SK-N-SH (cell line): ENCODE results near the gene PRSS48. TPM values are rescaled to one million over a fixed set of nuclear protein-coding genes. Genes with fewer than 3 reads are reported as not detected.

ENCODE experiments used
- CTCF ChIA-PET: fragments of 300-600, 350-600 bp; formaldehyde crosslinking; extraction: SDS; loops from one replicate; lab custom pipeline; 2021; lab: Yijun Ruan, JAX
- POLR2A ChIA-PET: fragments of 350-600 bp; sonication (Branson Sonifier 250); formaldehyde crosslinking; extraction: SDS; loops from one replicate; lab custom pipeline; 2020; ENCODE audit warnings: antibody characterized with exemption, inconsistent platforms; lab: Yijun Ruan, JAX
- DNase-seq: peaks from one replicate; pipeline ENCODE4 v3.0.0; 2012
- H2AFZ ChIP-seq: fragments of 200-600 bp; sonication (generic); 2 replicates; pipeline ENCODE4 v1.8.1; 2016; ENCODE audit warnings: antibody characterized with exemption, mild to moderate bottlenecking, low read depth
- H3F3A ChIP-seq: fragments of 200-600 bp; sonication (generic); replicated peaks from 2 replicates; pipeline ENCODE3; 2016; ENCODE audit warnings: antibody characterized with exemption, mild to moderate bottlenecking; ENCODE audit not compliant: insufficient read depth
- H3K27ac ChIP-seq, 2 experiments: fragments of 200-500 bp in 1 of 2; fragments of 200-600 bp in 1 of 2; sonication (Bioruptor generic) in 1 of 2; sonication (generic), shearing (Covaris generic) in 1 of 2; 2 replicates each; pipeline versions ENCODE4 v1.5.1 to v1.6.1; 2014 to 2016; ENCODE audit warnings: low read depth in 2 of 2, inconsistent platforms in 1 of 2, low read length in 1 of 2, mild to moderate bottlenecking in 1 of 2, mixed read lengths in 1 of 2
- H3K27me3 ChIP-seq: fragments of 200-600 bp; sonication (generic), shearing (Covaris generic); 2 replicates; pipeline ENCODE4 v1.6.1; 2016; ENCODE audit warnings: mixed run types; ENCODE audit not compliant: insufficient read depth
- H3K36me3 ChIP-seq, 2 experiments: fragments of 200-500 bp in 1 of 2; fragments of 200-600 bp in 1 of 2; sonication (Bioruptor generic) in 1 of 2; sonication (generic) in 1 of 2; replicated peaks in 1 of 2; 2 replicates each; pipeline versions ENCODE3 to v1.5.1; 2014 to 2016; ENCODE audit warnings: low read length in 1 of 2, mild to moderate bottlenecking in 1 of 2; ENCODE audit not compliant: insufficient read depth in 2 of 2, control insufficient read depth in 1 of 2
- H3K4me1 ChIP-seq, 2 experiments: fragments of 200-500 bp in 1 of 2; fragments of 200-600 bp in 1 of 2; sonication (Bioruptor generic) in 1 of 2; sonication (generic), shearing (Covaris generic) in 1 of 2; 2 replicates each; pipeline versions ENCODE4 v1.5.1 to v1.6.1; 2014 to 2016; ENCODE audit warnings: low read depth in 1 of 2, low read length in 1 of 2, mixed run types in 1 of 2; ENCODE audit not compliant: insufficient read depth in 2 of 2, control insufficient read depth in 1 of 2
- H3K4me2 ChIP-seq: fragments of 200-600 bp; sonication (generic), shearing (Covaris generic); 2 replicates; pipeline ENCODE4 v1.6.1; 2017; ENCODE audit warnings: mixed run types
- H3K4me3 ChIP-seq, 2 experiments: fragments of 200-500 bp in 1 of 2; fragments of 200-600 bp in 1 of 2; sonication (Bioruptor generic) in 1 of 2; sonication (generic), shearing (Covaris generic) in 1 of 2; 2 replicates each; pipeline versions ENCODE4 v1.5.1 to v1.8.1; 2014 to 2016; ENCODE audit warnings: low read depth in 2 of 2, inconsistent platforms in 1 of 2, low read length in 1 of 2, mild to moderate bottlenecking in 1 of 2, mixed read lengths in 1 of 2, moderate library complexity in 1 of 2
- H3K79me2 ChIP-seq: fragments of 200-600 bp; sonication (generic); 2 replicates; pipeline ENCODE4 v1.8.1; 2017; ENCODE audit warnings: mild to moderate bottlenecking; ENCODE audit not compliant: insufficient read depth
- H3K9ac ChIP-seq: fragments of 200-600 bp; sonication (generic); 2 replicates; pipeline ENCODE4 v1.6.1; 2017; ENCODE audit warnings: mixed run types
- H3K9me2 ChIP-seq: fragments of 200-600 bp; sonication (generic); 2 replicates; pipeline ENCODE4 v1.6.1; 2017; ENCODE audit warnings: mixed run types
- H3K9me3 ChIP-seq: fragments of 200-600 bp; sonication (generic); 2 replicates; pipeline ENCODE4 v1.6.1; 2017; ENCODE audit warnings: mixed run types, mild to moderate bottlenecking, moderate library complexity
- H4K20me1 ChIP-seq: fragments of 200-600 bp; sonication (generic); 2 replicates; pipeline ENCODE4 v1.6.1; 2017; ENCODE audit warnings: mild to moderate bottlenecking, mixed run types; ENCODE audit not compliant: insufficient read depth
- CHD2 ChIP-seq: fragments of 150-350 bp; IDR thresholded peaks from 2 replicates; pipeline ENCODE4 v1.6.1; 2018; ENCODE audit warnings: low read length; ENCODE audit not compliant: partially characterized antibody
- ELF1 ChIP-seq: IDR thresholded peaks from 2 replicates; pipeline ENCODE4 v1.4.0; 2012
- EP300 ChIP-seq, 2 experiments: IDR thresholded peaks; 2 replicates each; pipeline versions ENCODE4 v1.4.0 to v1.6.1; 2012; ENCODE audit warnings: borderline replicate concordance in 1 of 2, low read depth in 1 of 2, low read length in 1 of 2
- EZH2phosphoT487 ChIP-seq: fragments of 200-600 bp; sonication (generic); IDR thresholded peaks from 2 replicates; pipeline ENCODE4 v1.6.1; 2017; ENCODE audit warnings: low read depth, mixed run types, mild to moderate bottlenecking, antibody characterized with exemption, moderate library complexity, borderline replicate concordance
- FOXJ3 ChIP-seq: sonication (generic); formaldehyde crosslinking; IDR thresholded peaks from 2 replicates; pipeline ENCODE4 v1.5.1; 2020; ENCODE audit warnings: mild to moderate bottlenecking, missing genetic modification reagents
- FOXM1 ChIP-seq: IDR thresholded peaks from 2 replicates; pipeline ENCODE4 v1.4.0; 2012; ENCODE audit warnings: low read depth, mild to moderate bottlenecking
- GATA2 ChIP-seq: sonication (generic); formaldehyde crosslinking; IDR thresholded peaks from 2 replicates; pipeline ENCODE4 v1.5.0; 2020; ENCODE audit warnings: mild to moderate bottlenecking, missing genetic modification reagents
- JUND ChIP-seq: IDR thresholded peaks from 2 replicates; pipeline ENCODE4 v1.4.0; 2012
- MXI1 ChIP-seq: IDR thresholded peaks from 2 replicates; pipeline ENCODE4 v1.6.1; 2012; ENCODE audit warnings: mild to moderate bottlenecking, low read depth, low read length, improper control_type of control experiment
- NFIC ChIP-seq: IDR thresholded peaks from 2 replicates; pipeline ENCODE4 v1.4.0; 2012; ENCODE audit warnings: borderline replicate concordance
- NRF1 ChIP-seq: IDR thresholded peaks from 2 replicates; pipeline ENCODE4 v1.6.1; 2012; ENCODE audit warnings: low read depth, mild to moderate bottlenecking, low read length
- POLR2AphosphoS5 ChIP-seq: IDR thresholded peaks from 2 replicates; pipeline ENCODE4 v1.6.1; 2012; ENCODE audit warnings: low read depth, low read length
- RAD21 ChIP-seq: IDR thresholded peaks from 2 replicates; pipeline ENCODE4 v1.6.1; 2012; ENCODE audit warnings: mild to moderate bottlenecking, low read length
- RFX5 ChIP-seq: IDR thresholded peaks from 2 replicates; pipeline ENCODE4 v1.6.1; 2012; ENCODE audit warnings: mild to moderate bottlenecking, improper control_type of control experiment, low read length
- RXRA ChIP-seq: IDR thresholded peaks from 2 replicates; pipeline ENCODE4 v1.4.0; 2012; ENCODE audit warnings: low read depth, mild to moderate bottlenecking, borderline replicate concordance
- SMC3 ChIP-seq: IDR thresholded peaks from 2 replicates; pipeline ENCODE4 v1.6.1; 2012; ENCODE audit warnings: low read depth, low read length, improper control_type of control experiment
- TEAD4 ChIP-seq: IDR thresholded peaks from 2 replicates; pipeline ENCODE4 v1.4.0; 2012; ENCODE audit warnings: mild to moderate bottlenecking, borderline replicate concordance; ENCODE audit not compliant: insufficient read depth
- YY1 ChIP-seq: IDR thresholded peaks from 2 replicates; pipeline ENCODE4 v1.4.0; 2012; ENCODE audit warnings: low read depth, mild to moderate bottlenecking
- WGBS: methylation state at CpG from one replicate; pipeline ENCODE4 v1.1.6; 2017; ENCODE audit warnings: low lambda C conversion rate; 5-methylcytosine and 5-hydroxymethylcytosine counted together
- polyA plus RNA-seq, 3 experiments: library from polyadenylated mRNA; depleted of rRNA; stranded (reverse); fragments of >200 nt; gene quantifications; 2 replicates each; pipeline ENCODE4 v1.2.3, GENCODE V29; 2012
- TF ChIP-seq, protein P1 (sequence below): fragments of 200-600 bp; sonication (generic); IDR thresholded peaks from 2 replicates; pipeline ENCODE4 v1.6.1; 2017; ENCODE audit warnings: antibody characterized with exemption, mild to moderate bottlenecking, moderate library complexity
- TF ChIP-seq, protein P2 (sequence below): fragments of 150-350 bp; IDR thresholded peaks from 2 replicates; pipeline ENCODE4 v1.6.1; 2016; ENCODE audit warnings: mild to moderate bottlenecking, low read depth, low read length
- TF ChIP-seq, protein P3 (sequence below): IDR thresholded peaks from 2 replicates; pipeline ENCODE4 v1.4.0; 2012; ENCODE audit warnings: low read depth, borderline replicate concordance
- TF ChIP-seq, protein P4 (sequence below): IDR thresholded peaks from 2 replicates; pipeline ENCODE4 v1.4.0; 2012; ENCODE audit warnings: low read depth

The PRSS48 gene, protein sequence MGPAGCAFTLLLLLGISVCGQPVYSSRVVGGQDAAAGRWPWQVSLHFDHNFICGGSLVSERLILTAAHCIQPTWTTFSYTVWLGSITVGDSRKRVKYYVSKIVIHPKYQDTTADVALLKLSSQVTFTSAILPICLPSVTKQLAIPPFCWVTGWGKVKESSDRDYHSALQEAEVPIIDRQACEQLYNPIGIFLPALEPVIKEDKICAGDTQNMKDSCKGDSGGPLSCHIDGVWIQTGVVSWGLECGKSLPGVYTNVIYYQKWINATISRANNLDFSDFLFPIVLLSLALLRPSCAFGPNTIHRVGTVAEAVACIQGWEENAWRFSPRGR
- not detected in 2 replicates for polyA plus RNA-seq (2012; rRNA removed)
- polyA plus RNA-seq (2012; cell fraction: cytosol; rRNA removed): not detected in 2 replicates
- not detected in 2 replicates for polyA plus RNA-seq (2012; cell fraction: nucleus; rRNA removed)

DNA sequence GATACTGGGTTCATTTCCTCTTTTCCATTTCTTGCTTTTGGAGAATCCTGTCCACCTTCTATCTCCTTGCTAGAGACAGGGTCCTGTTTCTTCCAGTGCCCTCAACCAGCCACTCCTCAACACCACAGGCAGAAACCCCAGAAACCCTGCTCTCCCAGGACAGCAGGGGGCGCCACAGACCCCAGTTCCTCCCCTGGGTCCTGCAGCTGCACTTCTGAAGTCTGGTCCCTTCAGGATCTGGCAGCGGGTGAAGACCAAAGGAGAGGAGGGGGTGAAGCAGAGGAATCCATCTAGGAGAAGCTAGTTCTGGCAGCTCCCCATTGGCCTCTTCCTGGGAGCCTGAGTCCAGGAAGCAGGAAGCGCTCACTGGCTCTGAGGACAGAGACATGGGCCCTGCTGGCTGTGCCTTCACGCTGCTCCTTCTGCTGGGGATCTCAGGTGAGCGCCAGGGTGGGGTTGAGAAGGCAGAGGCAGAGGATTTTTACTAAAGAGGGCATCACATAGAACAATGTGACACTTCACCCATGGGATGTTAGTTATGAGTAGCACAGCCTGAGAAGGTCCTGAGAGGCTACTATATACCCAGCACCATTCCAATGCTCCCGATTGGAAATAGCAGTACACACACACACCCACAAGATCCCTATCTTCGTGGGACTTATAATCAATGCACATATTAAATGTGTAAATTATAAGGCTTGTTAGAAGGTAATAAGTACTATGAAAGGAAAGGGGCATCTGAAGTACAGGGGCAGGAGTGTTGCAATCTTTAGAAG is at the start of gene PRSS48:
PRSS48 (plus strand) TSS at position 375 of the 776 bp plus-strand sequence; CDS start at position 387, 12 bp downstream.
- no peaks in the 10 kb centered on the region for H3K9me3 ChIP-seq
- no peak within 1 kb of the TSS for H3K27ac ChIP-seq
- POLR2A ChIA-PET: no interaction called here
- no peak within 1 kb of the TSS for H2AFZ ChIP-seq
- H3K79me2 ChIP-seq: peaks cover 17% of the 10 kb centered on the region; the same call in 1 of the 2 replicates
- DNase-seq: peak; percentile 68
- H3K9ac ChIP-seq: no peak within 1 kb of the TSS
- H3K4me3 ChIP-seq: peak within 1 kb of the TSS in 1 of 2 experiments; percentile 35; a peak in 1 of 4 replicates
- H4K20me1 ChIP-seq: no peaks in the 10 kb centered on the region
- H3K9me2 ChIP-seq: no peaks in the 10 kb centered on the region
- no peaks in the 10 kb centered on the region for H3K36me3 ChIP-seq
- no peaks in the 10 kb centered on the region for H3K27me3 ChIP-seq
- WGBS: 71% methylated on average over 7 of the region's 7 CpGs
- peak; percentile 72 for TF ChIP-seq SMC3
- no peak for TF ChIP-seq YY1
- TF ChIP-seq RXRA: no peak
- TF ChIP-seq FOXM1: 0 out of 2 replicates have a peak, but pooled peaks have one; percentile 31
- TF ChIP-seq POLR2AphosphoS5: no peak
- peak; percentile 78 for TF ChIP-seq RAD21
- TF ChIP-seq, protein P1, sequence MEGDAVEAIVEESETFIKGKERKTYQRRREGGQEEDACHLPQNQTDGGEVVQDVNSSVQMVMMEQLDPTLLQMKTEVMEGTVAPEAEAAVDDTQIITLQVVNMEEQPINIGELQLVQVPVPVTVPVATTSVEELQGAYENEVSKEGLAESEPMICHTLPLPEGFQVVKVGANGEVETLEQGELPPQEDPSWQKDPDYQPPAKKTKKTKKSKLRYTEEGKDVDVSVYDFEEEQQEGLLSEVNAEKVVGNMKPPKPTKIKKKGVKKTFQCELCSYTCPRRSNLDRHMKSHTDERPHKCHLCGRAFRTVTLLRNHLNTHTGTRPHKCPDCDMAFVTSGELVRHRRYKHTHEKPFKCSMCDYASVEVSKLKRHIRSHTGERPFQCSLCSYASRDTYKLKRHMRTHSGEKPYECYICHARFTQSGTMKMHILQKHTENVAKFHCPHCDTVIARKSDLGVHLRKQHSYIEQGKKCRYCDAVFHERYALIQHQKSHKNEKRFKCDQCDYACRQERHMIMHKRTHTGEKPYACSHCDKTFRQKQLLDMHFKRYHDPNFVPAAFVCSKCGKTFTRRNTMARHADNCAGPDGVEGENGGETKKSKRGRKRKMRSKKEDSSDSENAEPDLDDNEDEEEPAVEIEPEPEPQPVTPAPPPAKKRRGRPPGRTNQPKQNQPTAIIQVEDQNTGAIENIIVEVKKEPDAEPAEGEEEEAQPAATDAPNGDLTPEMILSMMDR: peak; percentile 89
- CTCF ChIA-PET: interaction anchor here (0.6 to 2.1 kb wide), 20 partner anchors 11 to 336 kb away, joined by 3 to 15 read pairs (median 3); no protein-coding TSS in a partner anchor
- H3K4me2 ChIP-seq: no peak within 1 kb of the TSS
- no peaks in the 10 kb centered on the region; a peak in 1 of 4 replicates for H3K4me1 ChIP-seq
- H3F3A ChIP-seq: no peaks in the 10 kb centered on the region

DNA sequence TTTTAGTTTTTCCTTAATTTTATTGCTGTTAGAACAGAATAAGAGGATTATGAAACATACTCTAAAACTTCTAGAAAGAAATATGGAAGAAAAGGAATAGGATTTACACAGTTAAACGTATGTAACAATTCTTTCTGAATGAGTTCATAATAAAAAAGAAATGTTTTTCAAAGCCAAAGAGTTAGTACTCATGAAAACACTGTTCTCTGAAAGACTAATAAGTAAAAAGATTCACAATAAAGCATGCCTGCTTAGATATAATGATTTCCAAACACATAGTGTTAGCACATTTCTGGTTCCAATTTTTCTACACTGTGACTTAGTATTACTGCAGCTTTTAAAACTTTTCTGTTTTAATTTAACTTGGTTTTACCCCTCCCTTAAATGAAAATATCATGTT is 49.8 kb upstream of the PRSS48 start:
- Histone ChIP-seq H3F3A (peaks cover 35% of the 10 kb centered on the region), H3K9ac (0 out of 2 replicates have a peak overlapping the region, but pooled peaks have one; percentile 7), H3K27me3 (no peaks in the 10 kb centered on the region), H3K9me2 (no peaks in the 10 kb centered on the region), H2AFZ (0 out of 2 replicates have a peak overlapping the region, but pooled peaks have one; percentile 1), H3K79me2 (peaks cover 35% of the 10 kb centered on the region), H4K20me1 (no peaks in the 10 kb centered on the region), H3K27ac (peak overlapping the region in 1 of 2 experiments; percentile 90; a peak in 3 of 4 replicates), H3K4me2 (peak overlapping the region; percentile 49; the same call in 1 of the 2 replicates), H3K4me3 (no peak overlapping the region), H3K9me3 (no peaks in the 10 kb centered on the region), H3K36me3 (peaks cover 0 to 18% of the 10 kb centered on the region in 2 experiments), H3K4me1 (peaks cover 2 to 26% of the 10 kb centered on the region in 2 experiments; a peak in 3 of 4 replicates)
- WGBS: 90% methylated on average over 1 of the region's 1 CpG
- TF ChIP-seq RFX5 (no peak), CHD2 (no peak), ELF1 (no peak), FOXM1 (no peak), MXI1 (no peak), RXRA (no peak), JUND (no peak), NRF1 (no peak), SMC3 (no peak), EP300 (IDR thresholded peaks at IDR 0.05; ENCODE audit: borderline replicate concordance in 1 of 2, low read depth in 1 of 2, low read length in 1 of 2) (no peak), GATA2 (no peak), NFIC (no peak), POLR2AphosphoS5 (no peak), EZH2phosphoT487 (no peak), TEAD4 (no peak), FOXJ3 (no peak)
- TF ChIP-seq, protein P2, sequence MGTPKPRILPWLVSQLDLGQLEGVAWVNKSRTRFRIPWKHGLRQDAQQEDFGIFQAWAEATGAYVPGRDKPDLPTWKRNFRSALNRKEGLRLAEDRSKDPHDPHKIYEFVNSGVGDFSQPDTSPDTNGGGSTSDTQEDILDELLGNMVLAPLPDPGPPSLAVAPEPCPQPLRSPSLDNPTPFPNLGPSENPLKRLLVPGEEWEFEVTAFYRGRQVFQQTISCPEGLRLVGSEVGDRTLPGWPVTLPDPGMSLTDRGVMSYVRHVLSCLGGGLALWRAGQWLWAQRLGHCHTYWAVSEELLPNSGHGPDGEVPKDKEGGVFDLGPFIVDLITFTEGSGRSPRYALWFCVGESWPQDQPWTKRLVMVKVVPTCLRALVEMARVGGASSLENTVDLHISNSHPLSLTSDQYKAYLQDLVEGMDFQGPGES: no peak
- TF ChIP-seq, protein P3, sequence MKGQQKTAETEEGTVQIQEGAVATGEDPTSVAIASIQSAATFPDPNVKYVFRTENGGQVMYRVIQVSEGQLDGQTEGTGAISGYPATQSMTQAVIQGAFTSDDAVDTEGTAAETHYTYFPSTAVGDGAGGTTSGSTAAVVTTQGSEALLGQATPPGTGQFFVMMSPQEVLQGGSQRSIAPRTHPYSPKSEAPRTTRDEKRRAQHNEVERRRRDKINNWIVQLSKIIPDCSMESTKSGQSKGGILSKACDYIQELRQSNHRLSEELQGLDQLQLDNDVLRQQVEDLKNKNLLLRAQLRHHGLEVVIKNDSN: no peak
- TF ChIP-seq, protein P4, sequence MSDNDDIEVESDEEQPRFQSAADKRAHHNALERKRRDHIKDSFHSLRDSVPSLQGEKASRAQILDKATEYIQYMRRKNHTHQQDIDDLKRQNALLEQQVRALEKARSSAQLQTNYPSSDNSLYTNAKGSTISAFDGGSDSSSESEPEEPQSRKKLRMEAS: no peak
- ChIA-PET CTCF (interaction anchor here (1.2 kb wide), 1 partner anchor 11 kb away, joined by 3 read pairs; no protein-coding TSS in a partner anchor), POLR2A (no interaction called here)
- DNase-seq: no peak
